ENCODE results near the gene IL27RA. TPM values are rescaled to one million over a fixed set of nuclear protein-coding genes. Genes with fewer than 3 reads are reported as not detected.

IL27RA gene
- total and polyA plus RNA-seq, 2 donors (not counting 1 experiment from before 2014, with no cell fraction given) = 36.2 to 38.6 TPM

DNA sequence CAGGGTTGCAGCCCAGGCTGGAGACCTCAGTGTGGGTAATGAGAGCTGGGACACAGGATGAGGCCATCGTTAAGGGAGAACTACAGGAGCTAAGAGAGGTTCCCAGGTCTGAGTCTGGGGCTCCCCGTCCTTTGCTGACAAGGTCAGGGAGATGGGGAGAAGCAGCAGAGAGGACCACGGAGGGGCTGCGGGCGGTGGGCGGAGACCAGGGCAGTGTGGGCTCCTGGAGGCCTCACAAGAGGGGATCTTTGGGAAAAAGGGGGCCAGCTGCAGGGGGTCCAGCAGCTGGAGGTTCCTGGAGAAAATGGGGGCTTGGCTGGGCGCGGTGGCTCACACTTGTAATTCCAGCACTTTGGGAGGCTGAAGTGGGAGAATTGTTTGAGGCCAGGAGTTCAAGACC is 41.5 kb upstream of the IL27RA start:
- CTCF ChIA-PET = no interaction called here
- 97% methylated on average over 8 of the region's 8 CpGs for WGBS (ENCODE audit: insufficient coverage)
- no peaks in the 10 kb centered on the region for H3K27me3 ChIP-seq (replicated peaks in 1 of 4; ENCODE audit: control extremely low read depth in 1 of 4, control insufficient read depth in 3 of 4, insufficient read depth in 4 of 4, low read length in 3 of 4)

DNA sequence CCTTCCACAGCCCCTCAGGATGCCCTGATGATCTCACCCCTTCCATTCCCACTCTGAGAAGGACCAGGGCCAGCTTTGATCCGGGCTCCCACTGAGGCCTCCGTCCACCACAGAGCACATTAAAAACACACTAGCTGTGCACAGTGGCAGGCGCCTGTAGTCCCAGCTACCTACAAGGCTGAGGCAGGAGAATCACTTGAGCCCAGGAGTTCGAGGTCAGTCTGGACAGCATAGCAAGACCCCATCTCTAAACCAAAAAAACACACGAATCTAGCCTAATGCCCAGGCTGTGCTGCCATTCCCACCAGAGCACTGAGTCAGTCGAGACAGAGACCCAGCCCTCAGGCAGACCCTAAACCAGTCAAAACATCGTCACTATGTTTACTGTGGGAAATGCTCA is 39.5 kb upstream of the IL27RA start:
- Mint-ChIP-seq H3K27me3 (no peaks in the 10 kb centered on the region), H3K27ac (no peak overlapping the region), H3K9me3 (ENCODE audit: insufficient read depth) (no peaks in the 10 kb centered on the region), H3K4me3 (no peak overlapping the region), H3K4me1 (peaks cover 20% of the 10 kb centered on the region)
- intact Hi-C loops (cut with micrococcal nuclease) = no loop called here
- H3K27ac ChIP-seq (ENCODE audit: low read length in 2 of 2) = no peak overlapping the region
- DNase-seq (no peak), ATAC-seq (ENCODE audit: low read depth) (no peak)
- H3K79me2 ChIP-seq (ENCODE audit: control insufficient read depth, insufficient read depth, low read length) = peaks cover 88% of the 10 kb centered on the region
- H2AFZ ChIP-seq (ENCODE audit: insufficient read depth, low read depth, low read length, poor library complexity, severe bottlenecking) = no peak overlapping the region
- no peak overlapping the region for H3K4me3 ChIP-seq (ENCODE audit: control extremely low read depth in 1 of 5, extremely low read depth in 1 of 5, insufficient read depth in 1 of 5, low read depth in 2 of 5, low read length in 4 of 5)
- H3K4me2 ChIP-seq (replicated peaks; ENCODE audit: low read depth, low read length, poor library complexity, severe bottlenecking) = no peak overlapping the region
- H4K20me1 ChIP-seq (ENCODE audit: control insufficient read depth, insufficient read depth, low read length, poor library complexity, severe bottlenecking) = peaks cover 15% of the 10 kb centered on the region
- CTCF ChIA-PET = interaction anchor here (0.9 to 2.0 kb wide), 3 partner anchors 11 to 56 kb away, joined by 3 to 8 read pairs (median 3); no protein-coding TSS in a partner anchor
- WGBS (ENCODE audit: insufficient coverage) = 98% methylated on average over 7 of the region's 7 CpGs
- peaks cover 14 to 15% of the 10 kb centered on the region in 2 donors for H3K4me1 ChIP-seq (ENCODE audit: control insufficient read depth in 2 of 2, insufficient read depth in 2 of 2, low read length in 2 of 2)
- POLR2A ChIA-PET = interaction anchor here (1.1 kb wide), 1 partner anchor 13 kb away, joined by 5 read pairs; no protein-coding TSS in a partner anchor
- no peak overlapping the region for H3K9ac ChIP-seq (ENCODE audit: low read length)
- no peaks in the 10 kb centered on the region for H3K9me3 ChIP-seq (ENCODE audit: control extremely low read depth in 1 of 3, control insufficient read depth in 2 of 3, insufficient read depth in 1 of 3, low read length in 2 of 3)
- peaks cover 0 to 44% of the 10 kb centered on the region in 2 experiments for H3K36me3 ChIP-seq (replicated peaks in 1 of 2; ENCODE audit: control extremely low read depth in 1 of 2, control insufficient read depth in 1 of 2, extremely low read depth in 1 of 2, insufficient read depth in 2 of 2, low read length in 1 of 2)
- no peaks in the 10 kb centered on the region for H3K27me3 ChIP-seq (replicated peaks in 1 of 4; ENCODE audit: control extremely low read depth in 1 of 4, control insufficient read depth in 3 of 4, insufficient read depth in 4 of 4, low read length in 3 of 4)
- TF ChIP-seq, protein P1, sequence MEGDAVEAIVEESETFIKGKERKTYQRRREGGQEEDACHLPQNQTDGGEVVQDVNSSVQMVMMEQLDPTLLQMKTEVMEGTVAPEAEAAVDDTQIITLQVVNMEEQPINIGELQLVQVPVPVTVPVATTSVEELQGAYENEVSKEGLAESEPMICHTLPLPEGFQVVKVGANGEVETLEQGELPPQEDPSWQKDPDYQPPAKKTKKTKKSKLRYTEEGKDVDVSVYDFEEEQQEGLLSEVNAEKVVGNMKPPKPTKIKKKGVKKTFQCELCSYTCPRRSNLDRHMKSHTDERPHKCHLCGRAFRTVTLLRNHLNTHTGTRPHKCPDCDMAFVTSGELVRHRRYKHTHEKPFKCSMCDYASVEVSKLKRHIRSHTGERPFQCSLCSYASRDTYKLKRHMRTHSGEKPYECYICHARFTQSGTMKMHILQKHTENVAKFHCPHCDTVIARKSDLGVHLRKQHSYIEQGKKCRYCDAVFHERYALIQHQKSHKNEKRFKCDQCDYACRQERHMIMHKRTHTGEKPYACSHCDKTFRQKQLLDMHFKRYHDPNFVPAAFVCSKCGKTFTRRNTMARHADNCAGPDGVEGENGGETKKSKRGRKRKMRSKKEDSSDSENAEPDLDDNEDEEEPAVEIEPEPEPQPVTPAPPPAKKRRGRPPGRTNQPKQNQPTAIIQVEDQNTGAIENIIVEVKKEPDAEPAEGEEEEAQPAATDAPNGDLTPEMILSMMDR (IDR thresholded peaks at IDR 0.05) = no peak
- TF ChIP-seq EZH2 (IDR thresholded peaks at IDR 0.05; ENCODE audit: borderline replicate concordance, insufficient read depth, low read depth, low read length, poor library complexity, severe bottlenecking) = no peak

More for the DNA sequence above, 41.5 kb upstream of the IL27RA start:
- DNase-seq (no peak), ATAC-seq (ENCODE audit: low read depth) (no peak)
- Mint-ChIP-seq H3K4me1 (peaks cover 40% of the 10 kb centered on the region), H3K27ac (peak overlapping the region; percentile 32), H3K9me3 (ENCODE audit: insufficient read depth) (no peaks in the 10 kb centered on the region), H3K4me3 (no peak overlapping the region), H3K27me3 (no peaks in the 10 kb centered on the region)
- TF ChIP-seq EZH2 (IDR thresholded peaks at IDR 0.05; ENCODE audit: borderline replicate concordance, insufficient read depth, low read depth, low read length, poor library complexity, severe bottlenecking) = no peak
- TF ChIP-seq, protein P1 (IDR thresholded peaks at IDR 0.05) = no peak
- POLR2A ChIA-PET = interaction anchor here (1.1 kb wide), 1 partner anchor 15 kb away, joined by 3 read pairs; no protein-coding TSS in a partner anchor
- Histone ChIP-seq H3K4me3 (ENCODE audit: control extremely low read depth in 1 of 5, extremely low read depth in 1 of 5, insufficient read depth in 1 of 5, low read depth in 2 of 5, low read length in 4 of 5) (no peak overlapping the region), H3K27ac (ENCODE audit: low read length in 2 of 2) (no peak overlapping the region), H3K79me2 (ENCODE audit: control insufficient read depth, insufficient read depth, low read length) (peaks cover 69% of the 10 kb centered on the region), H3K4me1 (ENCODE audit: control insufficient read depth in 2 of 2, insufficient read depth in 2 of 2, low read length in 2 of 2) (peaks cover 31 to 34% of the 10 kb centered on the region in 2 donors), H4K20me1 (ENCODE audit: control insufficient read depth, insufficient read depth, low read length, poor library complexity, severe bottlenecking) (peaks cover 11% of the 10 kb centered on the region), H3K9me3 (ENCODE audit: control extremely low read depth in 1 of 3, control insufficient read depth in 2 of 3, insufficient read depth in 1 of 3, low read length in 2 of 3) (no peaks in the 10 kb centered on the region), H3K36me3 (replicated peaks in 1 of 2; ENCODE audit: control extremely low read depth in 1 of 2, control insufficient read depth in 1 of 2, extremely low read depth in 1 of 2, insufficient read depth in 2 of 2, low read length in 1 of 2) (peaks cover 0 to 32% of the 10 kb centered on the region in 2 experiments), H3K9ac (ENCODE audit: low read length) (no peak overlapping the region), H2AFZ (ENCODE audit: insufficient read depth, low read depth, low read length, poor library complexity, severe bottlenecking) (no peak overlapping the region), H3K4me2 (replicated peaks; ENCODE audit: low read depth, low read length, poor library complexity, severe bottlenecking) (no peak overlapping the region)
- intact Hi-C loops (cut with micrococcal nuclease) = no loop called here
